Measurements from ENCODE around the gene GRPEL1.

Gene GRPEL1

GRCh38 chr4:7020856-7021255 lies 47.0 kb downstream of the GRPEL1 start:
- DNase-seq (ENCODE audit: low read depth) = no peak
- no peak for TF ChIP-seq CTCF (IDR thresholded peaks at IDR 0.05; ENCODE audit: insufficient read depth, low read depth, low read length, missing control alignments)
- no peak overlapping the region for H3K4me3 ChIP-seq (ENCODE audit: low read depth, low read length)

GRCh38 chr4:7020290-7020689 lies 47.6 kb downstream of the GRPEL1 start:
- H3K4me3 ChIP-seq (ENCODE audit: low read depth, low read length) = no peak overlapping the region
- no peak for TF ChIP-seq CTCF (IDR thresholded peaks at IDR 0.05; ENCODE audit: insufficient read depth, low read depth, low read length, missing control alignments)
- no peak for DNase-seq (ENCODE audit: low read depth)

- H3K4me3 ChIP-seq (ENCODE audit: low read depth, low read length) = no peak overlapping the region
- DNase-seq (ENCODE audit: low read depth) = no peak
- TF ChIP-seq CTCF (IDR thresholded peaks at IDR 0.05; ENCODE audit: insufficient read depth, low read depth, low read length, missing control alignments) = no peak
Observed at GRCh38 chr4:7019367-7019766, 48.5 kb downstream of the GRPEL1 start.

- no peak for DNase-seq (ENCODE audit: low read depth)
- no peak for TF ChIP-seq CTCF (IDR thresholded peaks at IDR 0.05; ENCODE audit: insufficient read depth, low read depth, low read length, missing control alignments)
- H3K4me3 ChIP-seq (ENCODE audit: low read depth, low read length) = no peak overlapping the region
Observed at GRCh38 chr4:7018281-7018680, 49.6 kb downstream of the GRPEL1 start.

GRCh38 chr4:7017446-7018048 lies 50.3 kb downstream of the GRPEL1 start:
- no peak for DNase-seq (ENCODE audit: low read depth)
- no peak overlapping the region for H3K4me3 ChIP-seq (ENCODE audit: low read depth, low read length)
- TF ChIP-seq CTCF (IDR thresholded peaks at IDR 0.05; ENCODE audit: insufficient read depth, low read depth, low read length, missing control alignments) = no peak

- H3K4me3 ChIP-seq (ENCODE audit: low read depth, low read length) = no peak overlapping the region
- no peak for TF ChIP-seq CTCF (IDR thresholded peaks at IDR 0.05; ENCODE audit: insufficient read depth, low read depth, low read length, missing control alignments)
- DNase-seq (ENCODE audit: low read depth) = no peak
Observed at GRCh38 chr4:7016512-7016911, 51.4 kb downstream of the GRPEL1 start.

GRCh38 chr4:7016086-7016485 lies 51.8 kb downstream of the GRPEL1 start:
- no peak for DNase-seq (ENCODE audit: low read depth)
- H3K4me3 ChIP-seq (ENCODE audit: low read depth, low read length) = no peak overlapping the region
- TF ChIP-seq CTCF (IDR thresholded peaks at IDR 0.05; ENCODE audit: insufficient read depth, low read depth, low read length, missing control alignments) = no peak
